GM12874 (cell line): Measurements from ENCODE around the gene CTBP2.

Experiments
- TF ChIP-seq, protein P1 (sequence below): IDR thresholded peaks from 2 replicates; pipeline ENCODE4 v1.5.1; 2011; ENCODE audit warnings: low read depth, mild to moderate bottlenecking, control low read depth, low read length, moderate library complexity; ENCODE audit not compliant: insufficient read depth

The CTBP2 gene

GRCh38 chr10:124966008-124966407 lies 194.4 kb downstream of the CTBP2 start:
- TF ChIP-seq, protein P1, sequence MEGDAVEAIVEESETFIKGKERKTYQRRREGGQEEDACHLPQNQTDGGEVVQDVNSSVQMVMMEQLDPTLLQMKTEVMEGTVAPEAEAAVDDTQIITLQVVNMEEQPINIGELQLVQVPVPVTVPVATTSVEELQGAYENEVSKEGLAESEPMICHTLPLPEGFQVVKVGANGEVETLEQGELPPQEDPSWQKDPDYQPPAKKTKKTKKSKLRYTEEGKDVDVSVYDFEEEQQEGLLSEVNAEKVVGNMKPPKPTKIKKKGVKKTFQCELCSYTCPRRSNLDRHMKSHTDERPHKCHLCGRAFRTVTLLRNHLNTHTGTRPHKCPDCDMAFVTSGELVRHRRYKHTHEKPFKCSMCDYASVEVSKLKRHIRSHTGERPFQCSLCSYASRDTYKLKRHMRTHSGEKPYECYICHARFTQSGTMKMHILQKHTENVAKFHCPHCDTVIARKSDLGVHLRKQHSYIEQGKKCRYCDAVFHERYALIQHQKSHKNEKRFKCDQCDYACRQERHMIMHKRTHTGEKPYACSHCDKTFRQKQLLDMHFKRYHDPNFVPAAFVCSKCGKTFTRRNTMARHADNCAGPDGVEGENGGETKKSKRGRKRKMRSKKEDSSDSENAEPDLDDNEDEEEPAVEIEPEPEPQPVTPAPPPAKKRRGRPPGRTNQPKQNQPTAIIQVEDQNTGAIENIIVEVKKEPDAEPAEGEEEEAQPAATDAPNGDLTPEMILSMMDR, result no peak

- TF ChIP-seq, protein P1, result no peak
Observed at GRCh38 chr10:124963866-124964720, 196.3 kb downstream of the CTBP2 start.

DNA sequence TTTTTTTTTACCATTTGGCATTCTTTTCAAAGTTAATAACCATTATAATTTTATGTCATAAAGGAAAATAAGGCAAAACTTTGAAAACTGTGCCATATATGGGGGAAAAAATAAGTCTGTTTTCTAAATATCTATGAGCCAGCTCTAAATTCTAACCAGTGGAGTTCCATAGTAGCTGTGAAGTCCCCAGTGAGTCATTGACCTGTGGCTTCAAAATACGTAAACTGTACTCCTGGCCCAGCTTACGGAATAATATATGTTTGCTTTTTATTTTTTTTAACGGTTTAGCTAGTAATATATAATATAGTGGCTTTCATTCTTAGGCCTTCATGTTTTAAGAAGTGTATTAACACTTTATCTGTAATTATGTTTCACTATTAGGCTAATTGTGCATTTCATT lies 197.9 kb downstream of the CTBP2 start:
- TF ChIP-seq, protein P1, result no peak

DNA sequence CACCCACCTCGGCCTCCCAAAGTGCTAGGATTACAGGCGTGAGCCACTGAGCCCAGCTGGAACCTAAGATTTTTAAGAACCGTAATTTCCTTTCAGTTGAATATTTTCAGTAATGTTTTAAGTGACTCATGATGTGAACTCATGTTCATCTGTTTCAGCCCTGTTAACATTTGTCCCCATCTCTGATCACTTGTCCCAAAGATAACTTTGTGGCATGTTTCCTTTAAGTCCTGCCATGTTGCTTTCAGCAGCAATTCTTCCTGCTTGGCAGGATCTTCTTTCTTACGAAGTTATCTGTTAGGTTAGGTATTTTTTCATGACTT lies 199.2 kb downstream of the CTBP2 start:
- TF ChIP-seq, protein P1, result no peak

- TF ChIP-seq, protein P1, result no peak
Observed at GRCh38 chr10:124959564-124959963, 200.8 kb downstream of the CTBP2 start.

DNA sequence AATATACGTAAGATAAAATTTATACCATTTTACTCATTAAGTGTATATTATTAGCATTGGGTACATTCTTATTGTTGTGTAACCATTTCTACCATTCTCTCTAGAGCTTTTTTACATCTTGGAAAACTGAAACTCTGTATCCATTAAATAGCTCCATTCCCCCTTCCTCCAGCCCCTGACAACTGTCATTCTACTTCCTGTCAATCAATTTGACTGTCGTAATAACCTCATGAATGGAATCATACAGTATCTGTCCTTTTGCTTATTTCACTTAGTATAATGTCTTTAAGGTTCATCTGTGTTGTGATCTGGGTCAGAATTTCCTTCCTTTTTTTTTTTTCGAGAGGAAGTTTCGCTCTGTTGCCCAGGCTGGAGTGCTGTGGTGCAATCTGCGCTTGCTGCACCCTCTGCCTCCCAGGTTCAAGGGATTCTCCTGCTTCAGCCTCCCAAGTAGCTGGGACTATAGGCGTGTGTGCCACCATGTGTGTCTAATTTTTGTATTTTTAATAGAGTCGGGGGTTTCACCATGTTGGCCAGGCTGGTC lies 202.9 kb downstream of the CTBP2 start:
- TF ChIP-seq, protein P1, result no peak

DNA sequence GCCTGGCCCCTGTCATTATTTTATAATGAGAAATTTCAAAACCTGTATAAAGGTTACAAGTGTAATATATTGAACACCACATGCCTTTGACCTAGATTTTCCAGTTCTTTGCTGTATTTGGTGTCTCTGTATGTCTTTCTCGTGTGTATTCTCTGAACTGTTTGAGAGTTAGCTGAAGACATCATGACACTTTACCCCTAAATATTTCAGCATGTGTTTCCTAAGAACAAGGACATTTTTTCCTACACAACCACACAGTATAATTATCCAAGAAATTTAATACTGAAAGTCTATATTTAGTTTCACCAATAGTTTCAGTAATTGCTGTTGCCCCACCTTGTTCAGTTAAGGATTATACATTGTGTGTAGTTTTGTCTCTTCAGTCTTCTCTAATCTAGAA lies 203.6 kb downstream of the CTBP2 start:
- TF ChIP-seq, protein P1, result no peak
